NCI-H2171 treated with DMSO at 0.1 percent for 48 hours (cell line): Measurements from ENCODE around the gene ADGRL3.

Experiments
- DNase-seq: peaks from one replicate; lab custom pipeline; 2025; lab: John Stamatoyannopoulos, UW

The ADGRL3 gene

DNA sequence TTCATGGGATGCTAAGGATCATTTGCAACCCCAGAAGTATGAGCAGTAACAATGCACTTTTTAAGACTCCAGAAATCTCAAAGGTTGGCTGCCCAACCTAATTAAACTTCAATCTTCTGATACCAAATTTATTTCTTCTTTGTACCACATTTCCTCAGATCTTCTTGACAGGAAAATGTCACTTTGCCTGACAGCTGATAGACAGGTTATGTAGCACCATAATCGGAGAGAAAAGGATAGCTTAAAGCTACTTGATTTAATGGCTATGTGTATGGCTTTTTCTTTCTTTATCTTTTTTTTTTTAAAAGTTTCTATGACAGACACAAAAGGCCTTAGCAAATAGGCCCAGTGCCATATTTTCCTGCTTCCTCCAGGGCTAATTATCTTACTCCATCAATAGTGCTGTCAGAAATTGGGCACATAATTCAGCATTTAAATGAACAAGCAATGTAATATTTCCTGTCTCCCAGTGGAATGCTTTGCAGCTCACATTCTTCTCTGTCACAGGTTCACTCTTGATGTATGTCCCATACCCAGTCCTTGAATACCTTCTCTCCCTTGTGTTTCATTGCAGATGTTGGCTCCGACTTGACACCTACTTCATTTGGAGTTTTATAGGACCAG is 795.7 kb downstream of the ADGRL3 start:
- no peak for DNase-seq

DNA sequence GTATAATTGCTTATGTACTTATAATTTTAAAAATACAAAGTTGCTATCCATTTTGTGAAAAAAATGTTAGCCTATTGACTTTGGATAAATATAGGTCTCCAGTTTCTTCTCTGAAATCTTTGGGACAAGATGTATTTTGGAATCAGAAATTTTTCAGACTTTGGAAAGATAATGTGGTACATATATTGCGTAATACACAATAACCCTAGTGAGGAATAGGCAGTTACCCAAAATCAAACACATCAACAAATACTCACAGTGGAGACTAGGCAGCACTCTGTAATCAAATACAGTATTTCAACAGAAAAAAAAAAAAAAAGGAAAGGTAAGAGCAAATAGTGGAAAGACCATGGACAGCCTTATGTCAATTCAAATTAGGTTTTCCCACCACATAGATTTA is 796.8 kb downstream of the ADGRL3 start:
- no peak for DNase-seq

DNA sequence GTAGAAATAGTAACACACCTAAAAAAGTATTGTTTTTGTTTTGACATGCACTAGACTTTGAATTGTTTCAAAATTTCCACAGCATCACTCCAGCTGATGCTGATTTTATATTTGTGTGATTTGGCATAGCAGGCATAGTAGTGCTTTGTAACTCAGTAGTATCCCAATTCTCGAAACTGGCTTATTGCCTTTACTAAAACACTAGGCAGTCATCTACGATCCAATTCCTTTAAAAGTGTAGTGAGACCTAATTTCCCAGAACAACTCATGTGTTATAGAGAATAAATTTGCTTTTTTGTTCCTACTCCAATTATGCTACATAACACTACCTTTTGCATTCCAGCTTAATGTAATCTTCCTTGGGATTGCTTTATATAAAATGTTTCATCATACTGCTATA is 797.7 kb downstream of the ADGRL3 start:
- DNase-seq, result no peak

DNA sequence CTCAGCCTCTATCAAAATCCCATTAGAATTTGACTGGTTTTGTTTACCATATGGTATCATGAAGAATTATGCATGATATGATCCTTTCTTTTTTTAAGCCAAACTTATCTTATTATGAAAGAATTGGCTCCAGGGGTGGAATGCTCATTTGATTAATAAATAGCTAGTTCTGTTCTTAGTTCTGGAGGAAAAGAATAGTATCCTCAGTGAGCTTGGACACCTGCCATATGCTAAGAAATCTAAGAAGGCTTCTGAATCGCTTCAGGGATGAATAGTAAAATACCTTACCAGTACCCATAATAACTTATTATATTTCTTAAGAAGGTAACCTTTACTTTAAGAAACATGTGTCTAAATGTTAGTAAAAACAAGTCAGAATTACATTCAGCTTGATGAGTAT is 803.6 kb downstream of the ADGRL3 start:
- peak; percentile 9 for DNase-seq

DNA sequence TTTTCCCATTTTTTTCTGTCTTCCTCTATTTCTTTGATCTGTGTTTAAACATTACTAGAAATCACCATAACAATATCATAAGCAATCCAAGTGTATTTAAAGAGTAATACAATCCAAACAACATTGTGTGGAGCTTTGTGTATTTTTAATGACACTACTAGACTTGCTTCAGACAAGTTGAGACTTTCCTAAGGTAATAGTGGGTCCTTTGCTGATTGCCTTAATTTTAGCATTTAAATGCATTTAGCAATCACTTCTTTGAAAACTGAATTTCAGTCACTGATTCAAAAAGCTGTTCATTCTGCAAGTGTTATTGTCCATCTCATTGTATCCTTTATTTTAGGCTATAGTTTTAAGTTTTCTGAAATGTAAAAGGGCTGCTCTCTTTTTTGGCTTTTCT is 804.8 kb downstream of the ADGRL3 start:
- no peak for DNase-seq

DNA sequence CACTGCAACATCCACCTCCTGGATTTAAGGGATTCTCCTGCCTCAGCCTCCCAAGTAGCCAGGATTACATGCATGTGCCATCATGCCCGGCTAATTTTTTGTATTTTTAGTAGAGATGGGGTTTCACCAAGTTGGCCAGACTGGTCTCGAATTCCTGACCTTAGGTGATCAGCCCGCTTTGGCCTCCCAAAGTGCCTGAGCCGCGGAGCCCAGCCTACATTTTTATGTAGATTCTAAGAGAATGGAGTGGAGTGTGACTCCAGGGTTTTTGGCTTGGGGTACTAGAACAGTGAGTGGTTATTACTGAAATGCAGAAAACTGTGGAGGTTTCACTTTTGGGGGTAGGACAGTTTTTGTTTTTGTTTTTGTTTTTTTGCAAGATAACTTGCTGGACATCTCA is 806.0 kb downstream of the ADGRL3 start:
- DNase-seq, result no peak

DNA sequence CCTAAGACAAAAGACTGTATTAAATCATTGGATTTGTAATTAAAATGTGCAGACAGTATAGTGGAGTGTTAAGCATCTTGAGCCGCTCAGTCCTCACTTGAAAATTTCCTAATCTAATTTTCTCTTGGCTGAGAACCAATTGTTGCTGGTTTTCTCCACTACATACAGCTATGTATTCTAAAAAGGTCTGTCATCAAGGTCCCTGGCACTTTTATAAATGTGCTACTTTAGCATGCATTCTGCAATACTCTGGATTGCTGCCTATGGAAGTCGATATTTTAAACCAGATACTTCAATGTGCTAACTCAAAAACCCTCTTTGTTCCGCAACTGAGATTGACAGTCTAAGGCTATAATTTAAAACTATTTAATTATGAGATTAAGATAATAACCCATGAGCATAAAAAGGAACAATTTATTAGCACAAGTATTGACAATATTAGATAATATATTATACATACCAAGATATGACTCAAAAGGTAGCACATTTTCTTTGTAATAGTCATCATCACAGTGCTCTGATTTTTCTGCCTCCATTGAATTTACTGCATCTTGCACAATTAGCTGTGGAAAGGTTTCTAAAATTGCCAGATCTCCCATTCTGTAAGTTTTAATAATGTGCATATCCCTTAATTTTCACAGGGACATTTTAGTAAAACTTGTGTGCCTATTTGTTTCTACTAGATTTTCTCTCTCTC is 815.1 kb downstream of the ADGRL3 start:
- no peak for DNase-seq

DNA sequence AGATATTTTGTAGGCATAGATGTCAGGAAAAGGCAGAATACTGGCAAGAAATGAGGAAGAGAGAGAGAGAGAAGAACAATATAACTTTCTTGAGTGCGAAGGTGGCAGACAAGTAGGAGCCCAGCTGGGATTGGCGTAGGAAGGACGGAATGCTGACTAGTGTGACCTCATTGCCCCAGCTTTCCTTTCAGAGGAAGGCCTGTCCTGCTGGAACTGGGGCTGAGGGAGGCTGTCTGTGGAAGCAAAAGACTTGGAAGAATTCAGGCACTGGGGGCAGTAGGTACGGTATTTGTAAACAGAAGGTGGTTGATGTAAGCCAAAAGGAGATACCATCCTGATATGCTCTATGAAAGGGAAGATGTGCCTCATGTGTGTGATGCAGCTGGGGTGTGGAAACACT is 818.4 kb downstream of the ADGRL3 start:
- no peak for DNase-seq

DNA sequence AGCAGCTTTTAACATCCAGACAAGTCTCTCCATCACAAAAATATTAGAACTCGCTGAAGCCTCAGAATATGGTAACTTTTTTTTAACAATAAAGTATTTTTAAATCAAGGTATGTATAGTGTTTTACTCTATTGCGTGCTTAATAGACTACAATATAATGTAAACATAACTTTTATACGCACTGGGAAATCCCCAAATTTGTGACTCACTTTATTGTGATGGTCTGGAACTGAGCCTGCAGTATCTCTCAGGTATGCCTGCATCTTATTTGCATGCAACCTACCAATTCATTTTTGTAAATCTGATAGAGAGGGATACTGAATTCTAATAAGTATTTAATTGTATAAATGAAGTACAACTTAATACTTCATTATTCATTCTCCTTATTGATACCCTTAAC is 823.5 kb downstream of the ADGRL3 start:
- DNase-seq, result no peak

DNA sequence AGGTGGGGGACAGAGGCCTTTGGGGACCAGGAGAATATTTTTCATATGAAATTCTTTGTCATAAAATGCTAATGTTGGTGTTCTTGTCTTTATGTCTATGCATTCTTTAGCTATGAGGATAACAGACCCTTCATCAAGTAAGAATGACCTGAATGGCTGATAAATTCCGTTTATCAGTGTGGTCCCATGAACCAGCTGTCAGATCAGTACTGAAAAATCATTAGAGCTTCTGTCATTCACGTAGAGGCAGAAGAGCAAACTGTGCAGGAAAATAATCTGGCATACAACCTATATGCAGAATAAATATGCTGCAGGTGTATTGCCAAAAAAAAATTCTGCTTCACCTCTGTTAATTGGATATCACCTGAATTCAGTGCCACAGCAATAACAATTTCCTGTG is 828.6 kb downstream of the ADGRL3 start:
- DNase-seq, result no peak

DNA sequence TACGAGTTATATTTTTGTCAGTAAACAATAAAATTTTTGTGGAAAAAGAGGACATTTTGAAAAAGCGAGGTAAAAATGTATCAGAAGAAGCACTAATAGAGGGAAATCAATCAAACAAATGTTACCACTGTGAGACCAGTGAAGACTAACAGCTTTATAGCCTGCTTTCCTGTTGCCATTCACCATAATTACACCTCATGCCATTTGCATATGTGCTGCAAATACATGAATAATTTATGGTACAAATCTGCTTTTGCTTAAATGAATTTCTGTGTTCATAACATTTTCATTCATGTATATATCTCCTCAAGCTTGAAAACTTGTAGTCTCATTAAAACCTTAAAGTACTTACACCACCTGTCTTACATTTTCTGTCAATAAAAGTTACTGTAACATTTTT is 830.8 kb downstream of the ADGRL3 start:
- DNase-seq, result no peak

DNA sequence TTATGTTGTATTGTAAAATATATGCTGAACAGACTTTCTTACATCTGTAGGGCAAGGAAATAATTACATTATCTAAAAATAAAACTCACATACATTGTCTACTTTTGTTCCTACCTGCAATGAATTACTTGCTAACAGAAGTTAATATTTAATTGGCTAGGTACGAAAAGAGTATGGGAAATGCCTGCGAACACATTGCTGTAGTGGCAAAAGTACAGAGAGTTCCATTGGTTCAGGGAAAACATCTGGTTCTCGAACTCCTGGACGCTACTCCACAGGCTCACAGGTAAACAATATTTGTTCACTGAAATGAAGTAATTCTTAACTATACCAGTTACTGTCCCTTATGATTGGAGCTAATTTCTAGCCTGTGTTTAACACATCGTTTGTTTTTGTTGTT is 837.4 kb downstream of the ADGRL3 start:
- no peak for DNase-seq

DNA sequence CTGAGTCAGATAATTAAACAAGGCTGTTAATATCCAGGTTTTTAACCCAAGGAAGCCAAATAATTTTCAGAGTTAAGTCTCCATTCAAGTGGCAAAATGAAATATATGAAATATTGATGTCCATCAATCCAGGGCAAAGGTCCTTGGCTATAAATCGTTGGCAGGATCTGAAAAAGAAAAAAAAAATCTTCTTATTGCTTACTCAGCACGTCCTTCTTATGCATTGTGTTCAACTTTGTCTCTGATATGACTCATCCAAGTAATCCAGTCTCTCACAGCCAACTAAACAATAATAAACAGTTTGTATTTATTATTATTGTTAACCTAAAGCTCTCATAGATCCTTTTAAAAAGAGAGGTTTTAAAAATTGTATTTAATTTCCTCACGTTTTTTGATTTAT is 851.2 kb downstream of the ADGRL3 start:
- DNase-seq, result no peak

DNA sequence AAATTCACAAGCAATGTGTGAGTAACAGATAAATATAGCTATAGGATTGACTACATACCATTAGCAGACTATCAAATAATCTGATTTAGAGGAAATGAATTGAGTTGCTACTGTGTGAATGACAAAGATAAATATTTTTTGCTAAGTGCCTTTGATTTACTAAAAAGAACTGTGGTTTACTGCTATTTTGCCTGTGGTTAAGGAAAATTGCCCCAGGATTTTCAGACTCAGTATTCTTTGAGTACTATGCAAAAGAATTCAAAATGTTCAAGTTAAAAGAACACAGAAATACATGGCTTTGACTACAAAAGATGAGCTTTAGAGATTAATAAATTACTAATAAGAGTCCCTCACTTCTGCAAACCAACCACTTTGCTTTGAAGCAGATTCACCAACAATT is 853.8 kb downstream of the ADGRL3 start:
- DNase-seq, result no peak

DNA sequence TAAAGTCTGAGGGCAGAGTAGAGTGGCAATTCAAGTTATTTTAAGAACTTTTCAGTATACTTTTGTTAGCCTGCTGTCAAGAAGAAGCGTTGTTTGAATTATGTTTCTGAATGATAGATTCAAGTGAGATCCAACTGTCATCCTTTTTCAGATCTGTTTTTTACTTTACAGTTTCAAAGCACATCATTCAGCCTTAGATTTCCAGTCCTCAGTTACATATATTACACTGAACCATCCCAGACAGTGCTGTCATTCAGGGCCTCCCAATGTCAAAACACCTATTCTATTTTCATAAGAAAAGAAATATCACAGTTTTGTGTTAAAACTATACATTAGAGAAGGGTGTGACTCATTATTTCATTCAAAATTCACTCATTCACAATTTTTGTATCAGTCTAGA is 856.9 kb downstream of the ADGRL3 start:
- no peak for DNase-seq

DNA sequence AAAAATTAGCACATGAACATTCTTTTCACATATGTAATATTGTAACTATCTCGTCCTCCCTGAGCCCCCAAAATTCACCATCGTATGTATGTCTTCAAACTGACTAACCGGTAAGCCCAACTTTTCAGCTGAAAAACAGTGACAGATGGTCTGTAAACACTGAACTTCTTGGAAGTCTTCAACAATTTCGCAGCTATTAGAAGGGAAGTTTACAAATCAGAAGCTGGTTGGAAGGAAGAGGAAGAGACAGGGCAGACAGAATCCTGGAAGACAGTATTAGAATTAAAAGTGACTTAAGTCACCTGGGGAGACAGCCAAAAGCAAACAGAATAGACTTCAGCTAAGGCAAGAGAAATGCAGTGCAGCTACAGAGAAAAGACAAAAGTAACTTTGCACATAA is 858.4 kb downstream of the ADGRL3 start:
- DNase-seq, result no peak

DNA sequence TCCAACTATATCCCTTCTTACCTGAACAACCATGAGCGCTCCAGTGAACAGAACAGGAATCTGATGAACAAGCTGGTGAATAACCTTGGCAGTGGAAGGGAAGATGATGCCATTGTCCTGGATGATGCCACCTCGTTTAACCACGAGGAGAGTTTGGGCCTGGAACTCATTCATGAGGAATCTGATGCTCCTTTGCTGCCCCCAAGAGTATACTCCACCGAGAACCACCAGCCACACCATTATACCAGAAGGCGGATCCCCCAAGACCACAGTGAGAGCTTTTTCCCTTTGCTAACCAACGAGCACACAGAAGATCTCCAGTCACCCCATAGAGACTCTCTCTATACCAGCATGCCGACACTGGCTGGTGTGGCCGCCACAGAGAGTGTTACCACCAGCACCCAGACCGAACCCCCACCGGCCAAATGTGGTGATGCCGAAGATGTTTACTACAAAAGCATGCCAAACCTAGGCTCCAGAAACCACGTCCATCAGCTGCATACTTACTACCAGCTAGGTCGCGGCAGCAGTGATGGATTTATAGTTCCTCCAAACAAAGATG is 870.2 kb downstream of the ADGRL3 start:
- no peak for DNase-seq

DNA sequence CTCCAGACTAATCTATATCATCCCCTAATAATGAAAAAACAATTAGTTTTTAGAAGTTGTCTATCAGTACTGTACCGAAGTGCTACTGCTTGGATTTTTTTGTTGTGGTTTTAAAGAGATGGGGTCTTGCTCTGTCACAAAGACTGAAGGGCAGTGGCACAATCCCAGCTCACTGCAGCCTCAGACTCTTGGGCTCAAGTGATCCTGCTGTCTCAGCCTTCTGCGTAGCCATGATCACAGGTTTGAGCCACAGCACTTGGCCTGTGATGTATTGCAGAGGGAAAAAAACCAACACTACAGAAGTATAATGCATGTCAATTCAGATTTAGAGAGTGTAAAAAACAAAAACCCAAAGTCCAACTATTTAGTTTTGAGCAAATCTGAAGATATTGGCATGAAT is 875.0 kb downstream of the ADGRL3 start:
- no peak for DNase-seq

DNA sequence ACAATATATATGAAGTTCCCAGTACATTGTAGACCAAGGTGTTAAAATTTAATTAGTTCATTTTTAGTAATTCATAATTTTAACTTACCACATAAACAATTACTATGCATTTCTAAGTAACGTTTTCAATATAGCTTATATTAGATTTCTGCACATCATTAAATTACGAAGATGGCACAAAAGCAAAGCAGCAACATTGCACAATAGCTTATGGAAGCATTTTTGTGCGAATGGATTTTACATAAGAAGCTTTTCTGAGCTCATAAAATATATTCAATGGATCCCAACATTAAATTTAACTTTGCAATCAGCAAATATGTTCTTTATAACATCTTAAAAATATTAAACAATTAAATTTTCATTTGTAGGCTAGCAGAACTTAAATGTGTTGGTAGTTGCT is 875.4 kb downstream of the ADGRL3 start:
- no peak for DNase-seq

DNA sequence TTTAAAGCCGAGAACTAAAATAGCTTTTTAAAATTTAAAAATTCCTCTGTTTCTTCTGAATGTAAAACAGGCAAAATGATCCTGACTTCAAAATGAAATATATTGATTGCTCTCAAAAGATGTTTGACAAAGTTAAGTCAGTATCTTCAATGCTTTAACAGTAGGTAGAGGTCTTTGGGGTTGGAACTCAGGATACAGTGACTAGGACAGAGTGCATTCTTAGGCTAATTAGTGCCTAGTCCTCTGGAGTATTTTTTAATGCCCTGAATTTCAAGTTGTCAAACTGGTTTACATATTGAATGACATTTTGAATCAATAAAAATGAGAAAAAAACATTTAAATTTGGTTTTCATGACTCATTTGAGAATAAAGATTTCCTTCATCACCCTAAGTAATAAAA is 877.3 kb downstream of the ADGRL3 start:
- DNase-seq, result no peak

DNA sequence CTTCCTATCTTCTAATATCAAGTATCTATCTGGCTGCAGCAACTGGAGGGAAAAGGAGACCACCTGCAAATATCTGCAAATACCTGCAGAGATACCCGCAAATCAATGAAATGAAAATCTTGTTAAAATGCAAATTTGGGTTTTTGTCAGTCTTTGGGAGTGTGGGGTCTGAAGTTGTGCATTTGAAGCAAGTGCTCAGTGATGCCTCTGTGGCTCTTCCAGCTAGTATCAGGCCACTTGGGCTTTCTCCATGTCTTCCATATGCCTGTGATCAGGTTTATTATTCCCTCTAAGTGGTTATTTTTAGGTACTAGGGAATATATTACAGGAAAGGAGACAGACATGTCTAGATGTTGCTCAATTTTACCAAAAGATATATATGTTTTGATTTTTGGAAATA is 880.3 kb downstream of the ADGRL3 start:
- no peak for DNase-seq

DNA sequence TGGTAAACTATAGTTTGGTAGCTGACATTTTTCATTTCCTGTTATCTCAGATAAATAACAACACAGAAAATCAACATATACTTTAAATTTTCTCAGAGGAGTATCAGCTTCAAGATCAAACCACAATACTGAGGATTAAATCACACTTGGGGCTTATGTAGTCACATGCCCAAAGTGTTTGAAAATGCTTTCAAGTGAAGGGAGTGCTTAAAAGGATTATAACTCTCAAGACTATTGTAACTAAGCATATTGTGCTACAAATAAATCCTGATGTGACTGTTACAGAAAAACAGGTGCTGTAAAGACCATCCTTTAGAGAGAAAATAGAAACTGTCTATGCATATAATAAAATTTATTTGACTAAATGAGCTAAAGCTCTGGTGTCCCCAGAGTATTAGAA is 887.6 kb downstream of the ADGRL3 start:
- no peak for DNase-seq

DNA sequence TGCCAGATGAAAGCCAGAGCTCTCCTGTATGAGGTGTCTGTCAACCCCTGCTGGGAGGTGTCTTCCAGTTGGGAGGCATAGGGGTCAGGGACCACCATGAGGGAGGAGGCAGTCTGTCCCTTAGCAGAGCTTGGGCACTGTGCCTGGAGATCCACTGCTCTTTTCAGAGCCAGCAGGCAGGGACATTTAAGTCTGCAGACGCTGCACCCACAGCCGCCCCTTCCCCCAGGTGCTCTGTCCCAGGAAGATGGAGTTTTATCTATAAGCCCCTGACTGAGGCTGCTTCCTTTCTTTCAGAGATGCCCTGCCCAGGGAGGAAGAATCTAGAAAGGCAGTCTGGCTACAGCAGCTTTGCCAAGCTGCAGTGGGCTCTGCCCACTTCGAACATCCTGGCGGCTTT is 893.6 kb downstream of the ADGRL3 start:
- no peak for DNase-seq

DNA sequence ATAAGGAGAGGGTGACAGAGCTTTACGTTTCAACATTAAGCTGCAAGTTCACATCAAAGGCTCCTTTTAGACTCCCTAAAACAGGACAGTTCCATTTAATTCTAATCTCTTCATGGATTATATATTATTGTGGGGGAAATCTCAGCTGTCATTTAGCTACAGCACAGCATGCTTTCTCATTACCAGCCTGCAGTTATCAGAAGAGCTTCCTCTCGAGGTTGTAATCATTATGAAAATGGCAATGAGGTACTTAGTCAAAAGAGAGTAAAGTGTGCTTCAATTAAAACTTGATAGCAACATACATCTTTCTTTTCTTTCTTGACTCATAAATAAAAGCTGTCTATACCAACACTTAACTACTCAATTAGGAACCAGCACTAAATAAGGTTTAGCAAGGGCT is 896.8 kb downstream of the ADGRL3 start:
- DNase-seq, result no peak
